Right atrium auricular region (tissue), 2 donors: Measurements from ENCODE around the gene ADAM22. TPM values are rescaled to one million over a fixed set of nuclear protein-coding genes. Genes with fewer than 3 reads are reported as not detected.

Experiments
- DNase-seq: peaks from one replicate; pipeline ENCODE4 v3.0.0-alpha.2; 2019; ENCODE audit warnings: low spot score
- H3K27ac ChIP-seq, 2 donors: fragments of 200-600 bp; sonication (generic); 1 replicate in 1 of 2; 2 replicates in 1 of 2; pipeline ENCODE4 v1.5.1; 2016 to 2019
- H3K27me3 ChIP-seq, 2 donors: fragments of 200-600 bp; sonication (generic); one replicate each; pipeline versions ENCODE4 v1.5.1 to v1.6.0; 2017 to 2019
- H3K36me3 ChIP-seq: fragments of 200-600 bp; sonication (generic); one replicate; pipeline ENCODE4 v1.5.1; 2016
- H3K4me1 ChIP-seq, 2 donors: fragments of 200-600 bp; sonication (generic); one replicate each; pipeline versions ENCODE4 v1.5.1 to v1.6.0; 2017 to 2019
- H3K4me3 ChIP-seq, 2 donors: fragments of 200-600 bp; sonication (generic); 1 replicate in 1 of 2; 2 replicates in 1 of 2; pipeline ENCODE4 v1.5.1; 2017 to 2019; ENCODE audit warnings: mild to moderate bottlenecking in 1 of 2, moderate library complexity in 1 of 2
- H3K9me3 ChIP-seq, 2 donors: fragments of 200-600 bp; sonication (generic); one replicate each; pipeline ENCODE4 v1.5.1; 2019
- total RNA-seq, 2 donors: library from RNA; depleted of rRNA; stranded (reverse); fragments of >200 nt; gene quantifications; one replicate each; pipeline ENCODE4 v1.1.0, GENCODE V29; 2016
- TF ChIP-seq, protein P1 (sequence below), 2 donors: fragments of 200-600 bp; sonication (generic); IDR thresholded peaks; one replicate each; pipeline ENCODE4 v1.5.1; 2019; ENCODE audit warnings: antibody characterized with exemption in 2 of 2

The ADAM22 gene
- total RNA-seq, 2 donors from 2014 or later = 1.9 to 3.9 TPM

DNA sequence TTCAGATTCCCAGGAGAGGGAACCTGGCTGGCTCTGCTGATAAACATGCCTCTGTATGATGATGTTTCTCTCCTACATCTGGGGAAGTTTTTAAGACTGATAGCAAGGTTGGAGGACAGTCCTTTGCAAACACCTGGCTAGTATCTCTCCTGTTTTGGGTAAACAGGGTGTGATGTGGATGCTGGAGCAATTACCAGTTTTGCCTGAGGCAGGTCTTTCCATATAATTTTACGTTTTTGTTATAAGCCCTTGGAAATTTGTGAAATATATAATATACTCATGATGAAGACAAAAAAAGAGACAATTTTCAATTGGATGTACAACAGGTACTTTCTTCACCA is 138.6 kb downstream of the ADAM22 start:
- Histone ChIP-seq H3K4me3 (no peak overlapping the region), H3K36me3 (peaks cover 4% of the 10 kb centered on the region), H3K4me1 (no peaks in the 10 kb centered on the region), H3K27ac (no peak overlapping the region), H3K27me3 (no peaks in the 10 kb centered on the region), H3K9me3 (no peaks in the 10 kb centered on the region)
- no peak for DNase-seq
- TF ChIP-seq, protein P1, sequence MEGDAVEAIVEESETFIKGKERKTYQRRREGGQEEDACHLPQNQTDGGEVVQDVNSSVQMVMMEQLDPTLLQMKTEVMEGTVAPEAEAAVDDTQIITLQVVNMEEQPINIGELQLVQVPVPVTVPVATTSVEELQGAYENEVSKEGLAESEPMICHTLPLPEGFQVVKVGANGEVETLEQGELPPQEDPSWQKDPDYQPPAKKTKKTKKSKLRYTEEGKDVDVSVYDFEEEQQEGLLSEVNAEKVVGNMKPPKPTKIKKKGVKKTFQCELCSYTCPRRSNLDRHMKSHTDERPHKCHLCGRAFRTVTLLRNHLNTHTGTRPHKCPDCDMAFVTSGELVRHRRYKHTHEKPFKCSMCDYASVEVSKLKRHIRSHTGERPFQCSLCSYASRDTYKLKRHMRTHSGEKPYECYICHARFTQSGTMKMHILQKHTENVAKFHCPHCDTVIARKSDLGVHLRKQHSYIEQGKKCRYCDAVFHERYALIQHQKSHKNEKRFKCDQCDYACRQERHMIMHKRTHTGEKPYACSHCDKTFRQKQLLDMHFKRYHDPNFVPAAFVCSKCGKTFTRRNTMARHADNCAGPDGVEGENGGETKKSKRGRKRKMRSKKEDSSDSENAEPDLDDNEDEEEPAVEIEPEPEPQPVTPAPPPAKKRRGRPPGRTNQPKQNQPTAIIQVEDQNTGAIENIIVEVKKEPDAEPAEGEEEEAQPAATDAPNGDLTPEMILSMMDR (IDR thresholded peaks at IDR 0.05) = no peak

DNA sequence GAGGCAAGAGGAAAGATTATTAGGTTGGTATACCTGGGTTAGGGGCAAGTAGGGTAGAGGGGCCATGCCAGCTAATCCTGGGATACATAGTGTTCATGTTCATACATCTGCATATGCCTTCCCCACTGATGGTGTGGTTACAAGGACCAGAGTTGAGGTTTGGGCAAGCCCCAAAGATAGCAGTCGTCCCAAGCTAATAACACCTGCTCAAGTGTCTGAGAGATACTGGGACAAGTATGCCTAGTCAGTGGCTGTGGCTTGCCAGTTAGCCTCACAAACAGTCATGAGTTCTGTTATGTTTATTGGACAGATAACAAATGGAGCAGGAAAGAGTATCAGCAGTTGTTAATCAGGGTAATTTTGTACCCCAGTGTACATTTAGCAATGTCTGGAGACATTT is 139.6 kb downstream of the ADAM22 start:
- TF ChIP-seq, protein P1 (IDR thresholded peaks at IDR 0.05) = no peak
- DNase-seq = no peak

DNA sequence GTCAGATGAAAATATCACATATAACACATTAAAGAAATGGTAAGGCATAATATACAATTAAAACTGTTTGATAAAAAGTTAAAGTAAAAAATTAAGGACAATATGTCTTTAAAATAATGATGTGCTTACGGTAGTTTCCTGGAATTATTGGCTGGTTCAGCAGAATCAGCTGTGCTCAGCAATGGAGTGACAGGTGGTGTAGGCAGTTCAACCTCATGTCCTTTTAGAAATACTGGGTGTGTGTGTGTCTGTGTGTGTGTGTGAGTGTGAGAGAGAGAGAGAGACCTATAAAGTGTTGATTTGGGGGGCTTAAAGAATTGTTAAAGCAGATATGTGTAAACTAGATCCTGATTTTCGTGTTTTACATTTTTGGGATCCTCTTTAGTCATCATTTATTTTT is 141.2 kb downstream of the ADAM22 start:
- TF ChIP-seq, protein P1 (IDR thresholded peaks at IDR 0.05) = no peak
- DNase-seq = no peak
- Histone ChIP-seq H3K4me3 (no peak overlapping the region), H3K36me3 (peaks cover 4% of the 10 kb centered on the region), H3K27ac (no peak overlapping the region), H3K27me3 (no peaks in the 10 kb centered on the region), H3K4me1 (no peaks in the 10 kb centered on the region), H3K9me3 (no peaks in the 10 kb centered on the region)

More for the DNA sequence above, 139.6 kb downstream of the ADAM22 start:
- Histone ChIP-seq H3K27me3 (no peaks in the 10 kb centered on the region), H3K4me1 (no peaks in the 10 kb centered on the region), H3K36me3 (peaks cover 4% of the 10 kb centered on the region), H3K27ac (no peak overlapping the region), H3K9me3 (no peaks in the 10 kb centered on the region), H3K4me3 (no peak overlapping the region)

DNA sequence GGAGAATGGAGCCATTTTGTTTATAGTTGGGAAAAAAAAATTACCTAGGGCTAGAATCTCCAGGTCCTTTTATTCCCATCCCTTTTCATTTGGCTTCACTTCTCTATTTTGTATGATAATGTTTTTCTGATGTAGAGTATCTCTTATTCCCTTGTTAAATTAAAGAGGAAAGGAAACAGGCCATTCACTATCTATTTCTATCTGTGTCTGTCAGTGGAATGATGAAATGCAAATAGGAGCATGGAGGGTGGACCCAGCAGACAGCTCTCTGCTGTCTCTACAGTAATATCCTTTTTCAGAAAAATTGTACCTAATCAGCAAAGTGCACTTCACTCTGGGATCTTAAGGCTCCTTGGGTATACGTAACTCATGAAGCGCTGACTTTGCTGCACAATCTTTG is 149.8 kb downstream of the ADAM22 start:
- DNase-seq = no peak
- Histone ChIP-seq H3K27me3 (no peaks in the 10 kb centered on the region), H3K4me3 (no peak overlapping the region), H3K4me1 (no peaks in the 10 kb centered on the region), H3K27ac (no peak overlapping the region), H3K9me3 (no peaks in the 10 kb centered on the region), H3K36me3 (no peaks in the 10 kb centered on the region)
- TF ChIP-seq, protein P1 (IDR thresholded peaks at IDR 0.05) = no peak

DNA sequence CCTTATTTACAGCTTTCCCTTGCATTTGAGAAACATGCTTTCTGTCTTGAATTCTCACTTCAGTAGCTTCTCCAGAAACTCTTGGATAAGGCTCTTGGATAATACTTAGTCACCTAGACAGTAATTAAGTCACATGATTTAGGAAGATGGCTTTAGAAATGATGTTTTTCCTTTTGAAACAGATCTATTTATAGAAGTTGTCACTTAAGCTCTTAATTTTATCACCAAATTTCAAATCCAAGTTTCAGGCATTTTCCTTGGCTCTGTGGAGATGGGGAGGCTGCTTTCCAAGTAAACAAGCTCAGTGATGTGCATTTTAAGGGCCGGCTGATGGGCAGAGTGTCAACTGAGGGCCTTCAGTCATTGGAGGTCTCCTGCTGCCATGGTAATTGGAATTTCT is 155.5 kb downstream of the ADAM22 start:
- TF ChIP-seq, protein P1 (IDR thresholded peaks at IDR 0.05) = no peak
- peaks cover 0 to 8% of the 10 kb centered on the region in 2 donors for H3K4me1 ChIP-seq
- no peaks in the 10 kb centered on the region for H3K27me3 ChIP-seq
- H3K27ac ChIP-seq = no peak overlapping the region
- no peak overlapping the region for H3K4me3 ChIP-seq
- no peaks in the 10 kb centered on the region for H3K36me3 ChIP-seq
- no peak for DNase-seq
- no peaks in the 10 kb centered on the region for H3K9me3 ChIP-seq

DNA sequence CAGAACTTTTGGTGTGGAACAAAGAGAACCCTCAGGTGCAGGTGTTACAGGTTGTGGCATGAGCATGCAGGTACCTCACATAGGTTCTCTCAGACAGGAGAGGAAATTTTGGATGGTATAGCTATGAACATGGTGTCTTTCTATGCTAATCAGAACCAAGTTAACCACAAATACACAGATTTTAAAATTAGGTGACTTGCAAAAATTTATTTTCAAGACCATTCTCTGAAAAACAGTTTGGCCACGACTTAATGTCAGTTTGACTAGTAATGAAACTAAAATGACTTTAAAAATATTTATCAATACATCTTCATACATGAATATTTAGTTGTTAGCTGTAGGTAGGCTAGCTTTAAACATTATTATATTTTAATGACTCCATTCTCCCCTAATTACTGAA is 156.2 kb downstream of the ADAM22 start:
- Histone ChIP-seq H3K4me3 (no peak overlapping the region), H3K27me3 (no peaks in the 10 kb centered on the region), H3K9me3 (no peaks in the 10 kb centered on the region), H3K4me1 (peaks cover 0 to 8% of the 10 kb centered on the region in 2 donors), H3K27ac (no peak overlapping the region), H3K36me3 (no peaks in the 10 kb centered on the region)
- no peak for DNase-seq
- TF ChIP-seq, protein P1 (IDR thresholded peaks at IDR 0.05) = no peak
